ENCODE data around the gene BNIP3.

BNIP3 gene

DNA sequence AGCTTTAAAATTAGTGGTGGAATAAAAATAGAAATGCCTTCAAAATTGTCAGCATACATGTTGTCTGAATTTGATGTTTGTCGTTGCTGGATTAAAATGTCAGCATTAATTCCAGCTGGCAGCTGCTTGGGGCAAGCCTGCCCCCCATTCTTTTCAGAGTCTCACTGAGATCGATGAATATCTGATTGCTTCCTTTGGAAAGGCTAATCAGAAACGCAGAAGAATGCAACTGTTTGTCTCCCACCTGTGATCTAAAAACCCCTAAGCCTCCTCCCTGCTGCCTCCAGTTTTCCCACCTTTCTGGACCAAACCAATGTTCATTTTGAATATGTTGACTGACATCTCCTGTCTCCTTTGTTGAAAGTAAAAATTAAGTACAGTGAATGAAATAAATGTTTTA, 27.9 kb upstream of the BNIP3 start:
- no peak for TF ChIP-seq RAD21 (IDR thresholded peaks at IDR 0.05; ENCODE audit: low read depth)
- TF ChIP-seq FOXM1 (IDR thresholded peaks at IDR 0.05; ENCODE audit: borderline replicate concordance, low read depth): no peak
- TF ChIP-seq CEBPB (IDR thresholded peaks at IDR 0.05): no peak
- TF ChIP-seq CREB1 (IDR thresholded peaks at IDR 0.05; ENCODE audit: low read depth): no peak
- TF ChIP-seq YY1 (IDR thresholded peaks at IDR 0.05; ENCODE audit: low read depth): no peak
- TF ChIP-seq ZBTB7A (IDR thresholded peaks at IDR 0.05; ENCODE audit: low read depth): no peak
- no peak for TF ChIP-seq TAF1 (IDR thresholded peaks at IDR 0.05; ENCODE audit: low read depth)
- TF ChIP-seq, protein P1, sequence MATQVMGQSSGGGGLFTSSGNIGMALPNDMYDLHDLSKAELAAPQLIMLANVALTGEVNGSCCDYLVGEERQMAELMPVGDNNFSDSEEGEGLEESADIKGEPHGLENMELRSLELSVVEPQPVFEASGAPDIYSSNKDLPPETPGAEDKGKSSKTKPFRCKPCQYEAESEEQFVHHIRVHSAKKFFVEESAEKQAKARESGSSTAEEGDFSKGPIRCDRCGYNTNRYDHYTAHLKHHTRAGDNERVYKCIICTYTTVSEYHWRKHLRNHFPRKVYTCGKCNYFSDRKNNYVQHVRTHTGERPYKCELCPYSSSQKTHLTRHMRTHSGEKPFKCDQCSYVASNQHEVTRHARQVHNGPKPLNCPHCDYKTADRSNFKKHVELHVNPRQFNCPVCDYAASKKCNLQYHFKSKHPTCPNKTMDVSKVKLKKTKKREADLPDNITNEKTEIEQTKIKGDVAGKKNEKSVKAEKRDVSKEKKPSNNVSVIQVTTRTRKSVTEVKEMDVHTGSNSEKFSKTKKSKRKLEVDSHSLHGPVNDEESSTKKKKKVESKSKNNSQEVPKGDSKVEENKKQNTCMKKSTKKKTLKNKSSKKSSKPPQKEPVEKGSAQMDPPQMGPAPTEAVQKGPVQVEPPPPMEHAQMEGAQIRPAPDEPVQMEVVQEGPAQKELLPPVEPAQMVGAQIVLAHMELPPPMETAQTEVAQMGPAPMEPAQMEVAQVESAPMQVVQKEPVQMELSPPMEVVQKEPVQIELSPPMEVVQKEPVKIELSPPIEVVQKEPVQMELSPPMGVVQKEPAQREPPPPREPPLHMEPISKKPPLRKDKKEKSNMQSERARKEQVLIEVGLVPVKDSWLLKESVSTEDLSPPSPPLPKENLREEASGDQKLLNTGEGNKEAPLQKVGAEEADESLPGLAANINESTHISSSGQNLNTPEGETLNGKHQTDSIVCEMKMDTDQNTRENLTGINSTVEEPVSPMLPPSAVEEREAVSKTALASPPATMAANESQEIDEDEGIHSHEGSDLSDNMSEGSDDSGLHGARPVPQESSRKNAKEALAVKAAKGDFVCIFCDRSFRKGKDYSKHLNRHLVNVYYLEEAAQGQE (IDR thresholded peaks at IDR 0.05; ENCODE audit: low read depth): no peak
- TF ChIP-seq TCF12 (IDR thresholded peaks at IDR 0.05; ENCODE audit: low read depth): no peak
- no peak for TF ChIP-seq EGR1 (IDR thresholded peaks at IDR 0.05)
- TF ChIP-seq TEAD4 (IDR thresholded peaks at IDR 0.05): no peak
- TF ChIP-seq, protein P2, sequence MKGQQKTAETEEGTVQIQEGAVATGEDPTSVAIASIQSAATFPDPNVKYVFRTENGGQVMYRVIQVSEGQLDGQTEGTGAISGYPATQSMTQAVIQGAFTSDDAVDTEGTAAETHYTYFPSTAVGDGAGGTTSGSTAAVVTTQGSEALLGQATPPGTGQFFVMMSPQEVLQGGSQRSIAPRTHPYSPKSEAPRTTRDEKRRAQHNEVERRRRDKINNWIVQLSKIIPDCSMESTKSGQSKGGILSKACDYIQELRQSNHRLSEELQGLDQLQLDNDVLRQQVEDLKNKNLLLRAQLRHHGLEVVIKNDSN (IDR thresholded peaks at IDR 0.05): no peak

DNA sequence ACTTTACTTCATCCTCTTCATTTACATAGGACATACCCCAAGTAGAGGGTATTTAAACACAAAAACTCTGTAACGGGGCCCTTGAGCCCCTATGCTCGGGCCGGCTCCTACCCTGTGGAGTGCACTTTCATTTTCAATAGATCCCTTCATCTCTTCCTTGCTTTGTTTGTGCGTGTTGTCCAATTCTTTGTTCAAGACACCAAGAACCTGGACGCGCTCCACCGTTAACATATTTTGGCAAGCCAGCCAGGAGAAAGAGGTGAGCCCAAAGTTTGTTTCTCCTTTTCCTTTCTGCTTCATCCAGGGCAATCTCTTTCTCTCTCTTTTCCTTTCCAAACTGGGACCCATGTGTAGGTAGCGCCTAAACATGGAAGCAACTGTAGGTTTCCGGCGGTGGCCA, 26.0 kb upstream of the BNIP3 start:
- TF ChIP-seq RAD21 (IDR thresholded peaks at IDR 0.05; ENCODE audit: low read depth): no peak

DNA sequence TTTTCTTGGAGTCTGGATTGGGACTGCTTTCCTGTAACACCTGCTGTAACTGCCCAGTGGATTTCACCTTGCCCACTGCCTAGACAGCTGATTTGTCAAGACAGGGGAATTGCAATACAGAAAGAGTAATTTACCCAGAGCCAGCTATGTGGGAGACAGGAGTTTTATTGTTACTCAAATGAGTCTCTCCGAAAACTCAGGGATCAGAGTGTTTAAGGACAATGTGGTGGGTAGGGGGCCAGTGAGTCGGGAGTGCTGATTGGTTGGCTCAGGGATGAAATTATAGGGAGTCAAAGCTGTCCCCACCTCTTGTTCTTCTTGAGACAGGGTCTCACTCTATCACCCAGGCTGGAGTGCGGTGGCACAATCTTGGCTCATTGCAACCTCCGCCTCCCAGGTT, 25.2 kb upstream of the BNIP3 start:
- TF ChIP-seq TEAD4 (IDR thresholded peaks at IDR 0.05) (no peak), ZBTB7A (IDR thresholded peaks at IDR 0.05; ENCODE audit: low read depth) (no peak), NFIC (IDR thresholded peaks at IDR 0.05) (no peak), EP300 (IDR thresholded peaks at IDR 0.05; ENCODE audit: borderline replicate concordance) (no peak), CREB1 (IDR thresholded peaks at IDR 0.05; ENCODE audit: low read depth) (no peak), FOXM1 (IDR thresholded peaks at IDR 0.05; ENCODE audit: borderline replicate concordance, low read depth) (no peak), EGR1 (IDR thresholded peaks at IDR 0.05) (no peak)
- TF ChIP-seq, protein P3, sequence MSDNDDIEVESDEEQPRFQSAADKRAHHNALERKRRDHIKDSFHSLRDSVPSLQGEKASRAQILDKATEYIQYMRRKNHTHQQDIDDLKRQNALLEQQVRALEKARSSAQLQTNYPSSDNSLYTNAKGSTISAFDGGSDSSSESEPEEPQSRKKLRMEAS (IDR thresholded peaks at IDR 0.05): no peak

DNA sequence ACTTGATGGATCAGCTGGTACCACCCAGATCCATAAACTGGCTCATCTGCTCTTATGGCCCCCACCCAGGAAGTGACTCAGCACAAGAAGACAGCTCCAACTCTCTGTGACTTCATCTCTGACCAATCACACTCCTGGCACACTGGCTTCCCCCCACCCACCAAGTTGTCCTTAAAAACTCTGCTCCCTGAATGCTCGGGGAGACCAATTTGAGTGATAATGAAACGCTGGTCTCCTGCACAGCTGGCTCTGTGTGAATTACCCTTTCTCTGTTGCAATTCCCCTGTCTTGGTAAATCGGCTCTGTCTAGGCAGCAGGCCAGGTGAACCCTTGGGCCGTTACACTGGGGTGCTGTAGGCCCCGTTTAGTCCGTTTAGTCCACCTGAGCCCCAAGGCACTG, 23.4 kb upstream of the BNIP3 start:
- TF ChIP-seq CREB1 (IDR thresholded peaks at IDR 0.05; ENCODE audit: low read depth) (no peak), TAF1 (IDR thresholded peaks at IDR 0.05; ENCODE audit: low read depth) (no peak), RAD21 (IDR thresholded peaks at IDR 0.05; ENCODE audit: low read depth) (no peak), TCF12 (IDR thresholded peaks at IDR 0.05; ENCODE audit: low read depth) (no peak), ZBTB7A (IDR thresholded peaks at IDR 0.05; ENCODE audit: low read depth) (no peak), EGR1 (IDR thresholded peaks at IDR 0.05) (no peak), FOXM1 (IDR thresholded peaks at IDR 0.05; ENCODE audit: borderline replicate concordance, low read depth) (no peak), CEBPB (IDR thresholded peaks at IDR 0.05) (no peak), NFIC (IDR thresholded peaks at IDR 0.05) (no peak), EP300 (IDR thresholded peaks at IDR 0.05; ENCODE audit: borderline replicate concordance) (no peak), YY1 (IDR thresholded peaks at IDR 0.05; ENCODE audit: low read depth) (no peak), TEAD4 (IDR thresholded peaks at IDR 0.05) (no peak)
- TF ChIP-seq, protein P2 (IDR thresholded peaks at IDR 0.05): no peak
- TF ChIP-seq, protein P1 (IDR thresholded peaks at IDR 0.05; ENCODE audit: low read depth): no peak

DNA sequence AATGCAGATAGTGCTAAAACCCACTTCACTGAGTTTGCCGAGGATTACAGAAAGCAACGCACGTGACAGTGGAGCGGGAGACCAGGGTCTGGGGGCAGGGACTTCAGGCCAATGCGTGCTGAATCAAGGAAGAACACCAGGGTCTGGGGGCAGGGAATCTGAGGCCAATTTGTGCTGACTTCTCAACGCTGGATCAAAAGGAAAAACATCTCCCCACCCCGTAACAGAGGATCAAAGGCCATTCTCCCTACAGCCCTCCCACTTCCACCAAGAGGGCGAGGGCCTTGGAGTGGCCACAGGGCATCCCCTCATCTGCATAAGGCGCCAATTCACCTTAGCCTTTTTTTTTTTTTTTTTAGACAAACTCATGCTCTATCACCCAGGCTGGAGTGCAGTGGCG, 22.3 kb upstream of the BNIP3 start:
- TF ChIP-seq TAF1 (IDR thresholded peaks at IDR 0.05; ENCODE audit: low read depth) (no peak), EP300 (IDR thresholded peaks at IDR 0.05; ENCODE audit: borderline replicate concordance) (no peak), CEBPB (IDR thresholded peaks at IDR 0.05) (no peak), CREB1 (IDR thresholded peaks at IDR 0.05; ENCODE audit: low read depth) (no peak), FOXM1 (IDR thresholded peaks at IDR 0.05; ENCODE audit: borderline replicate concordance, low read depth) (no peak)

DNA sequence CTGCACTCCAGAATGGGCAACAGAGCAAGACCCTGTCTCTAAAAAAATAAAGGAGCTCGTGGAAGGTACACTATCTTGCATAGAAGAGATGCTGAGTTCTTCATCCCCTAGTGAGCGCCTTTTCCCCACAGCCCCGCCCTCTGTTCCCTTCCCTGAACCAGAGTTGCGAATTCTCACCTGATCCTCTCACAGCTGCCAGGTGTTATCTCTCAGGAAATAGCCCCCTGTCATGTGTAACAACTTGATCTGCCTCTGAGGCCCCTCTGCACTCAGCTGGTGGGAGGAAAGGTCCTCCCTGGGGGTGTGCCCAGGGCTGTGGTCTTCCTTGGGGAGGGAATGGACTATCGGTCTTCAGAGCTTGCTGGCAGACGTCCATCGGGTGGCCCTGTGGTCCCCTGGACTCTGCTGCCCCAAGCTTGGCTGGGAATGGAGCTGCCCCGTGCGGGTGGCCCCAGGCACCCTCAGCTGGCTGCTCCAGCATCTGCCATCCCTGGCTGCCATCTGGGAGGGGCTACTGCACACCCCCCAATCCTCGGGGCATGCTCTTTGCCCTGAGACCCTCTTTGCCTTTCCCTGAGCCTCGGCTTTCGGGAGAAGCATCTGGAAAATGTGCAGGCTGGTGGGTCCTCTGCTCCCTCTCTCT, 21.7 kb upstream of the BNIP3 start:
- TF ChIP-seq TCF12 (IDR thresholded peaks at IDR 0.05; ENCODE audit: low read depth) (no peak), NFIC (IDR thresholded peaks at IDR 0.05) (no peak), EGR1 (IDR thresholded peaks at IDR 0.05) (no peak), FOXM1 (IDR thresholded peaks at IDR 0.05; ENCODE audit: borderline replicate concordance, low read depth) (no peak), RAD21 (IDR thresholded peaks at IDR 0.05; ENCODE audit: low read depth) (no peak), YY1 (IDR thresholded peaks at IDR 0.05; ENCODE audit: low read depth) (no peak), TAF1 (IDR thresholded peaks at IDR 0.05; ENCODE audit: low read depth) (no peak), TEAD4 (IDR thresholded peaks at IDR 0.05) (no peak)
- TF ChIP-seq, protein P1 (IDR thresholded peaks at IDR 0.05; ENCODE audit: low read depth): no peak
- TF ChIP-seq, protein P2 (IDR thresholded peaks at IDR 0.05): no peak
